Thyroid gland (tissue), 4 donors: ENCODE data around the gene SRRM2.

ENCODE experiments used
- CTCF ChIP-seq, 6 experiments: fragments of 200-600 bp in 3 of 6; fragments of 450-650 bp in 3 of 6; sonication (generic) in 3 of 6; IDR thresholded peaks; one replicate each; pipeline ENCODE4 v1.5.1; 2016 to 2019; ENCODE audit warnings: antibody characterized with exemption in 6 of 6, mild to moderate bottlenecking in 2 of 6, inconsistent platforms in 1 of 6, moderate library complexity in 1 of 6
- POLR2A ChIP-seq, 2 donors: fragments of 450-650 bp; IDR thresholded peaks; one replicate each; pipeline ENCODE4 v1.6.1; 2017; ENCODE audit warnings: antibody characterized with exemption in 2 of 2, mild to moderate bottlenecking in 2 of 2, moderate library complexity in 1 of 2

GRCh38 chr16:2777903-2778629, 25.6 kb downstream of the SRRM2 start:
- TF ChIP-seq CTCF (IDR thresholded peaks at IDR 0.05), result no peak
- peak in 1 of 2 donors; percentile 47 for TF ChIP-seq POLR2A (IDR thresholded peaks at IDR 0.05)
